Loucy (cell line): Measurements from ENCODE around the gene ANKRD13A.

ENCODE experiments used
- H2AFZ ChIP-seq: fragments of 200-600 bp; sonication (generic); 2 replicates; pipeline ENCODE4 v1.6.0; 2016; ENCODE audit warnings: antibody characterized with exemption, mild to moderate bottlenecking, low read length, moderate library complexity
- H3F3A ChIP-seq: fragments of 200-600 bp; 2 replicates; pipeline ENCODE4 v1.6.0; 2016; ENCODE audit warnings: antibody characterized with exemption, low read depth, mild to moderate bottlenecking
- H3K27me3 ChIP-seq: fragments of 200-600 bp; sonication (generic); 2 replicates; pipeline ENCODE4 v1.6.1; 2014; ENCODE audit warnings: low read length, mild to moderate bottlenecking; ENCODE audit not compliant: insufficient read depth, poor library complexity, severe bottlenecking
- H3K36me3 ChIP-seq: fragments of 200-600 bp; sonication (generic); 2 replicates; pipeline ENCODE4 v1.6.1; 2016; ENCODE audit warnings: low read length; ENCODE audit not compliant: insufficient read depth
- H3K4me1 ChIP-seq: fragments of 200-600 bp; sonication (generic); 2 replicates; pipeline ENCODE4 v1.5.1; 2014; ENCODE audit warnings: low read length, mild to moderate bottlenecking; ENCODE audit not compliant: insufficient read depth, poor library complexity, severe bottlenecking
- H3K4me2 ChIP-seq: fragments of 200-600 bp; sonication (generic); 2 replicates; pipeline ENCODE4 v1.6.0; 2014; ENCODE audit warnings: antibody characterized with exemption, low read length, low read depth, mild to moderate bottlenecking; ENCODE audit not compliant: poor library complexity, severe bottlenecking
- H3K4me3 ChIP-seq: fragments of 200-600 bp; sonication (generic); 2 replicates; pipeline ENCODE4 v1.5.1; 2014; ENCODE audit warnings: low read length, mild to moderate bottlenecking, mixed read lengths; ENCODE audit not compliant: poor library complexity, severe bottlenecking
- H3K79me2 ChIP-seq: fragments of 200-600 bp; sonication (generic); 2 replicates; pipeline ENCODE4 v1.6.1; 2014; ENCODE audit warnings: low read length; ENCODE audit not compliant: insufficient read depth
- H3K9ac ChIP-seq: fragments of 200-600 bp; sonication (generic); 2 replicates; pipeline ENCODE4 v1.6.0; 2014; ENCODE audit warnings: mild to moderate bottlenecking, low read depth, low read length, moderate library complexity; ENCODE audit not compliant: poor library complexity, severe bottlenecking
- H3K9me2 ChIP-seq: fragments of 200-600 bp; sonication (generic); replicated peaks from 2 replicates; pipeline ENCODE4 v1.6.1; 2016; ENCODE audit warnings: low read depth, low read length, mixed read lengths
- H3K9me3 ChIP-seq: fragments of 200-600 bp; sonication (generic); 2 replicates; pipeline ENCODE4 v1.6.1; 2014; ENCODE audit warnings: mild to moderate bottlenecking, antibody characterized with exemption, low read length, low read depth; ENCODE audit not compliant: insufficient read depth
- H4K20me1 ChIP-seq: fragments of 200-600 bp; sonication (generic); 2 replicates; pipeline ENCODE4 v1.6.0; 2014; ENCODE audit warnings: antibody characterized with exemption, low read length, mild to moderate bottlenecking; ENCODE audit not compliant: insufficient read depth, poor library complexity, severe bottlenecking
- EZH2phosphoT487 ChIP-seq: fragments of 200-600 bp; IDR thresholded peaks from 2 replicates; pipeline ENCODE4 v1.6.1; 2018; ENCODE audit warnings: antibody characterized with exemption, mild to moderate bottlenecking, moderate library complexity, borderline replicate concordance
- TF ChIP-seq, protein P1 (sequence below): fragments of 200-600 bp; sonication (generic); conservative IDR thresholded peaks from 2 replicates; pipeline ENCODE4 v1.5.1; 2014; ENCODE audit warnings: mild to moderate bottlenecking, antibody characterized with exemption, low read length

The ANKRD13A gene

DNA sequence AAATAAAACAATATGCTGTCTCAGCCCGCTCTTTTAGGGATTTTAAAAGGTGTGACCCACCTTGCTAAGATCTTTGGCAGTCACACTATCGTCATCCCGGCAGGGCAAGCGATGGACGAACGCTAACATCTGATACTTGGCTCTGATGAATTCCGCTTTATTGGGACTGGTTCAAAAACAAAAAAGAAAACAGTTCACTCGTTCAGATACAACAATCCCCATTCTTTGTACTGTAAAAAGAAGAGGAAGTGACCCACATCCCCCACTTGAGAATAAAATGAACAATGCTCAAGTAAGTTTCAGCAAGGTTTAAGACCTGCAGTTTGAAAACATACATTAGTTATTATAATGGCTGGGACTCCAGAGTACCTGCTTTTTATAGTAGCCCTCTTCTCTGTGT lies 10.3 kb upstream of the ANKRD13A start:
- Histone ChIP-seq H3K9ac (no peak overlapping the region), H3K79me2 (peaks cover 54% of the 10 kb centered on the region), H3K27me3 (no peaks in the 10 kb centered on the region), H3K4me1 (peaks cover 25% of the 10 kb centered on the region), H3K9me2 (no peaks in the 10 kb centered on the region), H4K20me1 (peaks cover 18% of the 10 kb centered on the region), H3K36me3 (peaks cover 51% of the 10 kb centered on the region), H2AFZ (no peak overlapping the region), H3F3A (no peaks in the 10 kb centered on the region), H3K4me2 (no peak overlapping the region), H3K9me3 (no peaks in the 10 kb centered on the region), H3K4me3 (no peak overlapping the region)
- no peak for TF ChIP-seq EZH2phosphoT487
- TF ChIP-seq, protein P1, sequence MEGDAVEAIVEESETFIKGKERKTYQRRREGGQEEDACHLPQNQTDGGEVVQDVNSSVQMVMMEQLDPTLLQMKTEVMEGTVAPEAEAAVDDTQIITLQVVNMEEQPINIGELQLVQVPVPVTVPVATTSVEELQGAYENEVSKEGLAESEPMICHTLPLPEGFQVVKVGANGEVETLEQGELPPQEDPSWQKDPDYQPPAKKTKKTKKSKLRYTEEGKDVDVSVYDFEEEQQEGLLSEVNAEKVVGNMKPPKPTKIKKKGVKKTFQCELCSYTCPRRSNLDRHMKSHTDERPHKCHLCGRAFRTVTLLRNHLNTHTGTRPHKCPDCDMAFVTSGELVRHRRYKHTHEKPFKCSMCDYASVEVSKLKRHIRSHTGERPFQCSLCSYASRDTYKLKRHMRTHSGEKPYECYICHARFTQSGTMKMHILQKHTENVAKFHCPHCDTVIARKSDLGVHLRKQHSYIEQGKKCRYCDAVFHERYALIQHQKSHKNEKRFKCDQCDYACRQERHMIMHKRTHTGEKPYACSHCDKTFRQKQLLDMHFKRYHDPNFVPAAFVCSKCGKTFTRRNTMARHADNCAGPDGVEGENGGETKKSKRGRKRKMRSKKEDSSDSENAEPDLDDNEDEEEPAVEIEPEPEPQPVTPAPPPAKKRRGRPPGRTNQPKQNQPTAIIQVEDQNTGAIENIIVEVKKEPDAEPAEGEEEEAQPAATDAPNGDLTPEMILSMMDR = no peak

DNA sequence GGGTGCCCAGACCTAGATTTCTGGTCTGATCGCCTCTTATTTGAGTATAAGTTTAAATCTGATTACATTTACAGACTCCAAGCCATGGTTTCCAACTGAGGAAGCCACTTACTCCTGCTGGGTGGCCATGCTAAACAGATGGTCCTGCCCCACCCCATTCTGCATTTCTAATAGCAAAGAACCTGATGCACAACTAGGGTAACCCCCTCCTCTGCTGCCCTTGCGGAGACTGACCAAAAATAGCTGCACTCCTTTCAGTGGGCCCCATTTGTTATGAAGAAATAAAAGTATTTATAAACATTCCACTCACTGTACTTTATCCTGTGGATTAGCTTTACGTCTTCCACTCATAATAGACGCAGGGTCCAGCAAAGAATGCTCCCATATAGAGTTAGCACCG lies 9.8 kb upstream of the ANKRD13A start:
- Histone ChIP-seq H3K36me3 (peaks cover 48% of the 10 kb centered on the region), H3K9me3 (no peaks in the 10 kb centered on the region), H3K9ac (no peak overlapping the region), H3K4me3 (no peak overlapping the region), H3K4me1 (peaks cover 30% of the 10 kb centered on the region), H3K27me3 (no peaks in the 10 kb centered on the region), H2AFZ (no peak overlapping the region), H3K9me2 (no peaks in the 10 kb centered on the region), H3K4me2 (no peak overlapping the region), H4K20me1 (peaks cover 23% of the 10 kb centered on the region), H3K79me2 (peaks cover 59% of the 10 kb centered on the region), H3F3A (no peaks in the 10 kb centered on the region)
- TF ChIP-seq, protein P1 = no peak
- no peak for TF ChIP-seq EZH2phosphoT487

DNA sequence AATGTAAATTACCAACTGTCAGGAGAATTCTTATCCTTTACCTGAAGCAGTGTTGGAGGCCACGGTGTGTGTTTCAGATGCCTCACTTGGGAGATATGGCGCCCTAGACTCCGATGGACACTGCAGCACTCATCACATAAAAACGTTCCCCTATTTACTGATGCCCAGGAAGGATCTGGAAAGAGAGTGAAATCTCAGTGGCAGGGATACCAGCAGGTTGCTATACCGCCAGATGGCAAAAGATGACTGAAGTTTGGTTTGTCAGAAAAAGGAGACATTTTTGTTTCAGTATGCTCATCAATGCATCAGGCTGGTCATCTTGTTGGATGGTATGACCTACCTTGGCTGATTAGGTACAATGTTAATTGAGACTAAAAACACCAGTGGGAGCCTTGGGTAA lies 7.6 kb upstream of the ANKRD13A start:
- Histone ChIP-seq H3K36me3 (peaks cover 32% of the 10 kb centered on the region), H3K4me3 (no peak overlapping the region), H3K9ac (no peak overlapping the region), H3K9me3 (no peaks in the 10 kb centered on the region), H3K27me3 (no peaks in the 10 kb centered on the region), H3K4me1 (peaks cover 39% of the 10 kb centered on the region), H3K4me2 (peak overlapping the region; percentile 20), H4K20me1 (peaks cover 37% of the 10 kb centered on the region), H3F3A (no peaks in the 10 kb centered on the region), H3K79me2 (peaks cover 69% of the 10 kb centered on the region), H3K9me2 (no peaks in the 10 kb centered on the region), H2AFZ (no peak overlapping the region)
- TF ChIP-seq EZH2phosphoT487 = no peak
- TF ChIP-seq, protein P1 = no peak
